ENCODE measurements around the gene BSPRY.

The BSPRY gene

DNA sequence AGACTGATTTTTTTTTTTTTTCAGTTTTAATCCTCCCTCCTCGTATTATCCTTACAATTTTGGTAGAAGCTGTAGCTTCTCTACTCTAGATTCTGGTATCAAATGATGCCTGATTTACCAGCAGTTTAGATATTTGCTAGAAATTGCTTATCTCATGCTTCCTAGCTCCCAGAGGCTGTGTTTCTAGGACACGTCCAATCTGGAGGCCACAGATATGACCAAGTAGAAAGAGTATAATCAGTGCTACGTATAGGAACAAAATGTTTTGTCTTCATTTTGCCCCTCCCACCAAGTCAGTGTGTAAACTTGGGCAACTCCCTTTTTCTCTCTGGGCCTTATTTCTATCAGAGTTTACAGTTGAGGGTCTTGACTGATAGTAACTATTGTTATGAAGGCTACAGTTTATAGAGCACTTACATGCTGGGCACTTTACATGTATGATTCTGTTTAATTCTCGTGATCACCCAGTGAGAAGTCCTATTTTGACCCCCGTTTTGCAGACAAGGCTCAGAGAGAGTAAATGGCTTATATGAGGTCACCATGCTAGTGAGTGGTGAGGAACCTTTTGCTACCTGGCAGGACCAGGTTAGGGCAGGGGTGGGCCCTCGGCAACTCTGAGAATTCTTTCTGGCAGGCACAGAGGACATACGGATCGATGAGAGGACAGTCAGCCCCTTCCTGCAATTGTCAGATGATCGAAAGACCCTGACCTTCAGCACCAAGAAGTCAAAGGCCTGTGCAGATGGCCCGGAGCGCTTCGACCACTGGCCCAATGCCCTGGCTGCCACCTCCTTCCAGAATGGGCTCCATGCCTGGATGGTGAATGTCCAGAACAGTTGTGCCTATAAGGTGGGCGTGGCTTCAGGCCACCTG is 19.9 kb downstream of the BSPRY start:
- TF ChIP-seq, protein P1, sequence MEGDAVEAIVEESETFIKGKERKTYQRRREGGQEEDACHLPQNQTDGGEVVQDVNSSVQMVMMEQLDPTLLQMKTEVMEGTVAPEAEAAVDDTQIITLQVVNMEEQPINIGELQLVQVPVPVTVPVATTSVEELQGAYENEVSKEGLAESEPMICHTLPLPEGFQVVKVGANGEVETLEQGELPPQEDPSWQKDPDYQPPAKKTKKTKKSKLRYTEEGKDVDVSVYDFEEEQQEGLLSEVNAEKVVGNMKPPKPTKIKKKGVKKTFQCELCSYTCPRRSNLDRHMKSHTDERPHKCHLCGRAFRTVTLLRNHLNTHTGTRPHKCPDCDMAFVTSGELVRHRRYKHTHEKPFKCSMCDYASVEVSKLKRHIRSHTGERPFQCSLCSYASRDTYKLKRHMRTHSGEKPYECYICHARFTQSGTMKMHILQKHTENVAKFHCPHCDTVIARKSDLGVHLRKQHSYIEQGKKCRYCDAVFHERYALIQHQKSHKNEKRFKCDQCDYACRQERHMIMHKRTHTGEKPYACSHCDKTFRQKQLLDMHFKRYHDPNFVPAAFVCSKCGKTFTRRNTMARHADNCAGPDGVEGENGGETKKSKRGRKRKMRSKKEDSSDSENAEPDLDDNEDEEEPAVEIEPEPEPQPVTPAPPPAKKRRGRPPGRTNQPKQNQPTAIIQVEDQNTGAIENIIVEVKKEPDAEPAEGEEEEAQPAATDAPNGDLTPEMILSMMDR (IDR thresholded peaks at IDR 0.05; ENCODE audit: low read length, missing control alignments) = no peak
- DNase-seq (ENCODE audit: low read depth) = no peak
- no peak overlapping the region for H3K4me3 ChIP-seq (replicated peaks; ENCODE audit: low read depth, low read length)

DNA sequence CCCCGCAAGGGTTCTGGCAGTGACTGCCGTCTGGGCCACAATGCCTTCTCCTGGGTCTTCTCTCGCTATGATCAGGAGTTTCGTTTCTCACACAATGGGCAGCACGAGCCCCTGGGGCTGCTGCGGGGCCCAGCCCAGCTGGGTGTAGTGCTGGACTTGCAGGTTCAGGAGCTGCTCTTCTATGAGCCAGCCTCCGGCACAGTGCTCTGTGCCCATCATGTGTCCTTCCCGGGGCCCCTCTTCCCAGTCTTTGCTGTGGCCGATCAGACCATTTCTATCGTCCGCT is 20.5 kb downstream of the BSPRY start:
- TF ChIP-seq, protein P1 (IDR thresholded peaks at IDR 0.05; ENCODE audit: low read length, missing control alignments) = no peak
- H3K4me3 ChIP-seq (replicated peaks; ENCODE audit: low read depth, low read length) = no peak overlapping the region
- DNase-seq (ENCODE audit: low read depth) = no peak

DNA sequence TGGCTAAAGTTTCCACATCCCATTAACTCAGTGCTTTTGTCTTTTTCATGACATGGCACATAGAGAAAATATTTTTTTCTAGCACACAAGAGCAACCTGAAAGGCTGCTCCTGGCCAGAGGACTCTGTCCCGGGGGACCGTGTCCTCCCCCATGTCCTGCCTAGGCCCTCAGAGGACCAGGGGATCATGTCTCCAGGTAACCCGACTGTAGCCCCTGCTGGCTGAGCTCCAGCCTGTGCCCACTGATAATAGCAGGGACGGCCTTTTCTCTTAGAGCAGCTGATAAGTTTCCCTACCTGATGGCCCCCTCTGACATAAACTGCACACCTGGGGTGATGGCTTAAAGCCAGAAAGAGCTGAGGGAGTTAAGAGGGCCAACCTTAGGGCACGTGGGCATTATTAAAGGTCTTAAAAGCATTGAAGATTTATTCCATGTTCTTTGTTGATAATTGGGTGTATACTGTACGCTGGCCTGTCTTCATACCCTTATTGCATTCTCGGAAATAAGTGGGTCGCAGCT is 21.5 kb downstream of the BSPRY start:
- DNase-seq (ENCODE audit: low read depth) = no peak
- TF ChIP-seq, protein P1 (IDR thresholded peaks at IDR 0.05; ENCODE audit: low read length, missing control alignments) = no peak
- H3K4me3 ChIP-seq (replicated peaks; ENCODE audit: low read depth, low read length) = no peak overlapping the region

DNA sequence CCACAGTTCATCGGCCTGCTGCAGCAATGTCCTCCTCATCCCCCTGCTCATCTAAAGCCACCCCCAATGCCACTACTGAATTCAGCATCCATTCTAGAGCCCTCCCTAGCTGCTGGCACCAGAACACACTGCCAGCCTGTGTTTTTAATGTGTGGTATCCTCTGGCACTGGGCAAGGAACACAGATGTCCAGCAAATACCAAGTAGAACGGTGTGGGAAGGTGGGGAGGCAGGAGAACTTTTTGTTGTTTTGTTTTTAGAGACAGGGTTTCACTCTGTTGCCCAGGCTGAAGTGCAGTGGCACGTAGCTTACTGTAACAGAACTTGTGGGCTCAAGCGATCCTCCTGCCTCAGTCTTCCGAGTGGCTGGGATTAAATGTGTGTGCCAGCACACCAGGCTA is 22.7 kb downstream of the BSPRY start:
- DNase-seq (ENCODE audit: low read depth) = no peak
- no peak overlapping the region for H3K4me3 ChIP-seq (replicated peaks; ENCODE audit: low read depth, low read length)
- TF ChIP-seq, protein P1 (IDR thresholded peaks at IDR 0.05; ENCODE audit: low read length, missing control alignments) = no peak

DNA sequence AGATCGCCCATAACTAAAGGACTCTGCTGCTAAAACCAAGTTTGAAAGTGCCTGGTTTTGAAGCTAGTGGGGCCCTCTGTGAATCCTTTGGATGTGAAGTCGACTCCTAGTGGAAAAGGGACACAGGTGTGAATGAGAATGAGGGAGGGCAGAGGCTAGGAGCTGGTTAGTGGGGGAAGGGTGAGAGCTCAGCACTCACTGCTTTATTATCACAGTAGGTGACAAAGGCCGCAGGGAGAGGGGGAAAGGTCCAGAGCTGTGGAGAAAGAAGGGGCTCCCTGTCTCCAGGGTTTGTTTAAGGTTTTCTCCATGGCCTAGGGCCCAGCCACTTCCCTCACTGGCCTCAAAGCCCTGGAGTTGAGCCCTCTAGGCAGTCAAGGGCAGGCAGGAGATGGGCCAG is 23.9 kb downstream of the BSPRY start:
- H3K4me3 ChIP-seq (replicated peaks; ENCODE audit: low read depth, low read length) = no peak overlapping the region
- TF ChIP-seq, protein P1 (IDR thresholded peaks at IDR 0.05; ENCODE audit: low read length, missing control alignments) = no peak
- no peak for DNase-seq (ENCODE audit: low read depth)

DNA sequence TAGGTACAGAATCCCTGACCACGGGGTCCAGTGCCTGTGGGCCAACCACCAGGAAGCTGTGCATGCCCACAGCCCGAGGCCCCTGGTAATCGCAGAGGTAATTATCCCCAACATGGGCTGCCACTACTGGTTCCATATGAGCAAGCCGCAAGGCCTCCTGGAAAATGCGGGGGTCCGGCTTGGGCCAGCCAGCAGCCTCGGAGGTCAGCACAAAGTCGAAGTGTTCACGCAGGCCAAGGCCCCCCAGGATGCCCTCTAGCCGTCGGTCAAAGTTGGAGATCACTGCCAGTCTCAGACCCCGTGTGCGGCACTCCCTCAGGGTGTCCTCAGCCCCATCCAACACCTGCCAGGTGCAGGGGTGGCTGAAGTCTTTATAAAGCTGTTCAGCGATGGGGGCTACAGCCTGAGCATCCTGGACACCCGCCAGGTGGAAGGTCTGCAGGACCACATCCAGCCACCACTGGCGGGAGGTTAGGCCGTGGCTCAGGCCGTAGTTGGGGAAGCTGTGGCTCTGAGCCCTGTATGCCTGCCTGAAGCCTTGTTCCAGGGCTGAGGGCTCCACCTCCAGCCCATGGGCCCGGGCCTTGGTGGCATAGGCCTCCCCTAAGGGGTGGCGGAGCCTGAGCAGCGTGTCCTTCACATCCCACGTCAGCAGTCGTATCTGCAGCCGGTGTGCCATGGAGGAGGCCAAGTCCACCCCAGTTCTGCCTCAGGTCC is 24.5 kb downstream of the BSPRY start:
- TF ChIP-seq, protein P1 (IDR thresholded peaks at IDR 0.05; ENCODE audit: low read length, missing control alignments) = no peak
- H3K4me3 ChIP-seq (replicated peaks; ENCODE audit: low read depth, low read length) = no peak overlapping the region
- DNase-seq (ENCODE audit: low read depth) = no peak
